Measurements from ENCODE around the gene ANKRD49.
A peak's percentile ranks its signal among the peaks of the same experiment; 100 is the strongest.
"Not testable (repeated sequence)": the region's sequence is repeated elsewhere in the genome, so short reads cannot be mapped to it uniquely, and the experiment has no call there.

ANKRD49 gene

GRCh38 chr11:94501522-94501921 lies 7.7 kb downstream of the ANKRD49 start:
- no peak for DNase-seq (ENCODE audit: low read depth, low spot score)

GRCh38 chr11:94504689-94505293 lies 11.0 kb downstream of the ANKRD49 start:
- DNase-seq (ENCODE audit: low read depth, low spot score), result peak; percentile 56
- no peak overlapping the region for H3K4me3 ChIP-seq (ENCODE audit: low read length)

More at GRCh38 chr11:94501522-94501921, 7.7 kb downstream of the ANKRD49 start:
- no peak overlapping the region for H3K4me3 ChIP-seq (ENCODE audit: low read length)

GRCh38 chr11:94506513-94506912 lies 12.7 kb downstream of the ANKRD49 start:
- not testable (repeated sequence) for DNase-seq (ENCODE audit: low read depth, low spot score); H3K4me3 ChIP-seq (ENCODE audit: low read length)

- DNase-seq (ENCODE audit: low read depth, low spot score), result no peak
- no peak overlapping the region for H3K4me3 ChIP-seq (ENCODE audit: low read length)
Measured at GRCh38 chr11:94507485-94507884, 13.7 kb downstream of the ANKRD49 start.

GRCh38 chr11:94511932-94512781 lies 18.4 kb downstream of the ANKRD49 start, which contains the start of gene C11orf97:
Gene C11orf97 (plus strand): TSS chr11:94512461. CDS start chr11:94512529, 68 bp downstream.
- DNase-seq (ENCODE audit: low read depth, low spot score), result no peak
- no peak within 1 kb of the TSS for H3K4me3 ChIP-seq (ENCODE audit: low read length)

GRCh38 chr11:94513091-94513490 lies 19.3 kb downstream of the ANKRD49 start:
- no peak overlapping the region for H3K4me3 ChIP-seq (ENCODE audit: low read length)
- DNase-seq (ENCODE audit: low read depth, low spot score), result no peak

- no peak for DNase-seq (ENCODE audit: low read depth, low spot score)
- no peak overlapping the region for H3K4me3 ChIP-seq (ENCODE audit: low read length)
Measured at GRCh38 chr11:94515398-94515797, 21.6 kb downstream of the ANKRD49 start.

GRCh38 chr11:94516725-94517124 lies 22.9 kb downstream of the ANKRD49 start:
- no peak overlapping the region for H3K4me3 ChIP-seq (ENCODE audit: low read length)
- no peak for DNase-seq (ENCODE audit: low read depth, low spot score)

GRCh38 chr11:94518300-94518699 lies 24.5 kb downstream of the ANKRD49 start:
- H3K4me3 ChIP-seq (ENCODE audit: low read length), result no peak overlapping the region
- no peak for DNase-seq (ENCODE audit: low read depth, low spot score)

GRCh38 chr11:94519478-94520084 lies 25.8 kb downstream of the ANKRD49 start:
- no peak overlapping the region for H3K4me3 ChIP-seq (ENCODE audit: low read length)
- DNase-seq (ENCODE audit: low read depth, low spot score), result peak; percentile 15

GRCh38 chr11:94521684-94522083 lies 27.9 kb downstream of the ANKRD49 start:
- H3K4me3 ChIP-seq (ENCODE audit: low read length), result no peak overlapping the region
- DNase-seq (ENCODE audit: low read depth, low spot score), result no peak

GRCh38 chr11:94524341-94524740 lies 30.6 kb downstream of the ANKRD49 start:
- no peak for DNase-seq (ENCODE audit: low read depth, low spot score)
- H3K4me3 ChIP-seq (ENCODE audit: low read length), result no peak overlapping the region

GRCh38 chr11:94525546-94526324 lies 32.0 kb downstream of the ANKRD49 start:
- no peak overlapping the region for H3K4me3 ChIP-seq (ENCODE audit: low read length)
- no peak for DNase-seq (ENCODE audit: low read depth, low spot score)

- no peak for DNase-seq (ENCODE audit: low read depth, low spot score)
- H3K4me3 ChIP-seq (ENCODE audit: low read length), result no peak overlapping the region
Measured at GRCh38 chr11:94526645-94527438, 33.1 kb downstream of the ANKRD49 start.

- H3K4me3 ChIP-seq (ENCODE audit: low read length), result no peak overlapping the region
Measured at GRCh38 chr11:94528551-94528950, 34.8 kb downstream of the ANKRD49 start.

GRCh38 chr11:94532211-94532610 lies 38.4 kb downstream of the ANKRD49 start:
- no peak overlapping the region for H3K4me3 ChIP-seq (ENCODE audit: low read length)
- DNase-seq (ENCODE audit: low read depth, low spot score), result no peak

More at GRCh38 chr11:94528551-94528950, 34.8 kb downstream of the ANKRD49 start:
- no peak for DNase-seq (ENCODE audit: low read depth, low spot score)

GRCh38 chr11:94533206-94533605 lies 39.4 kb downstream of the ANKRD49 start:
- H3K4me3 ChIP-seq (ENCODE audit: low read length), result no peak overlapping the region
- no peak for DNase-seq (ENCODE audit: low read depth, low spot score)
